Measurements from ENCODE around the gene ZNRF3. TPM values are rescaled to one million over a fixed set of nuclear protein-coding genes. Genes with fewer than 3 reads are reported as not detected.

ZNRF3 gene
- polyA plus RNA-seq, 3 donors = 29.0 to 33.6 (median 29.6) TPM

DNA sequence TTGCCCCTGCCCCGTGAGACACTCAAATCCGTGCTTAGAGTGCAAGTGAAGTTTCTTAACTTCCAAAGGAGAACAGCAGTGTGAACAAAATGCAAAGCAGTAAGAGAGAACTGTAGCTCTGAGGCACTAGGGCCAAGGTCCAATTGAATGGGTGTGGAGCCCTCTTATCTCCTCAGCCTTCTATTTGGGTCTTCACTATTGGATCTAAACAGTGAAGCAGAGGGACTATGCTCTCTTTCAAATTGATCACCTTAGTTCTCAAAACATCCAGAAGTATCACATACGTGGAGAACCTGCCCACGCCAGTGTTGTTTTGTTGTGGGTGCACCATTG, 128.7 kb downstream of the ZNRF3 start:
- DNase-seq (ENCODE audit: extremely low read depth in 1 of 11, low read depth in 9 of 11, low spot score in 4 of 11) = no peak

DNA sequence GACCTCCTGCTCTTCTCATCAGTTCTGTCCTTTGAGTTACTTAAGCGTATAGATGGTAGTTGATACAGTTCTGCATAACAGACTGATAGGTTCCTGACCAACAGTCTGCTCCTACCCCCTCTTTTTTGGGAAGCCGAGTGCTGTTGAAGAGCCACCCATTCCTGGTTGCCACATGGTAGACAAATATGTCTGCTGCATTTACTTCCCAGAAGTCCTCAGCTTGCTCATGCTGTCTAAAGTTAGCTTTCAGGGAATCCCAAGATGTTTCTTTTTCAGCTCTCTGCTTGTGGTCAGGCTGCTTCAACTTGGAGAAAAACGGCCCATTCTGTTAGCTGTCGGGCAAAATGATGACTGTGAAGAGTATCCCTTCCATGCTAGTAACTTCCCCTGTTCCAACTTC, 129.6 kb downstream of the ZNRF3 start:
- DNase-seq (ENCODE audit: extremely low read depth in 1 of 11, low read depth in 9 of 11, low spot score in 4 of 11) = no peak

DNA sequence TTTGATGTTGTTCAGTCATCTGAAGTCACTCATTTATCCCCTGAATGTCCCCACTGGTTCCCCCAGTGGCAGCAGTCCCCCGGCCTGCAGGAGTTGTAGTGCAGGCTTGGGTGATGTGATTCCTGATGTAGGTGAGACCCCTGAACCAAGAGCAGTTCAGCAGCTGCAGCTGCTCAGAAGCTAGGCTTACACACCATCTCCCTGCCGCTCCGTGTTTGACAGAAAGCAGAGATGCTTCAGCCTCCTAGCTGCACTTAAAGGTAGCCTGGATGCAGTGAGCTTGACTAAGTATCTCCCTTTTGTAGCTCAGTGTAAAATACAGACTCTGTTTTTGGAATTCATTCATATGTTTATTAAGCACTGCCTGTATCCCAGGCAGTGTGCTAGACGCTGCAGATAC, 130.9 kb downstream of the ZNRF3 start:
- no peak for DNase-seq (ENCODE audit: extremely low read depth in 1 of 11, low read depth in 9 of 11, low spot score in 4 of 11)

DNA sequence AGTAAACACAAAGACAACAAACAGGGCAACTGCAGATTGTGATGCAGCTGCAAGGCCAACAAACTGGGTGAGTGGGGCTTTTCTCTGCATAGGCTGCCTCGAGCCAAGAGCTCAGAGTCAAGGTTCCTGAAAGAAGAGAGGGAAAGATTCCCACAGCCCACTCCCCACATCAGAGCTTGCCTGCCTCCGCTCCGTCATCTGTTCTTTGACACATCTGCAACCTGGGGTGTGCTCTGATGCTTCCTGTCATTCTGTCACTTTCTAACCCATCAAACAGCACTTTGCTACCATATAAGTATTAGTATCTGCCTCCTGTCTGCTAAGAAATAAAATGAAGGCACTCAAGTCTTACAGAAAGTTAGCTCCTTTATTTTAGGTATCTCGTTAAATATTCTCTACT, 131.4 kb downstream of the ZNRF3 start:
- DNase-seq (ENCODE audit: extremely low read depth in 1 of 11, low read depth in 9 of 11, low spot score in 4 of 11) = no peak

DNA sequence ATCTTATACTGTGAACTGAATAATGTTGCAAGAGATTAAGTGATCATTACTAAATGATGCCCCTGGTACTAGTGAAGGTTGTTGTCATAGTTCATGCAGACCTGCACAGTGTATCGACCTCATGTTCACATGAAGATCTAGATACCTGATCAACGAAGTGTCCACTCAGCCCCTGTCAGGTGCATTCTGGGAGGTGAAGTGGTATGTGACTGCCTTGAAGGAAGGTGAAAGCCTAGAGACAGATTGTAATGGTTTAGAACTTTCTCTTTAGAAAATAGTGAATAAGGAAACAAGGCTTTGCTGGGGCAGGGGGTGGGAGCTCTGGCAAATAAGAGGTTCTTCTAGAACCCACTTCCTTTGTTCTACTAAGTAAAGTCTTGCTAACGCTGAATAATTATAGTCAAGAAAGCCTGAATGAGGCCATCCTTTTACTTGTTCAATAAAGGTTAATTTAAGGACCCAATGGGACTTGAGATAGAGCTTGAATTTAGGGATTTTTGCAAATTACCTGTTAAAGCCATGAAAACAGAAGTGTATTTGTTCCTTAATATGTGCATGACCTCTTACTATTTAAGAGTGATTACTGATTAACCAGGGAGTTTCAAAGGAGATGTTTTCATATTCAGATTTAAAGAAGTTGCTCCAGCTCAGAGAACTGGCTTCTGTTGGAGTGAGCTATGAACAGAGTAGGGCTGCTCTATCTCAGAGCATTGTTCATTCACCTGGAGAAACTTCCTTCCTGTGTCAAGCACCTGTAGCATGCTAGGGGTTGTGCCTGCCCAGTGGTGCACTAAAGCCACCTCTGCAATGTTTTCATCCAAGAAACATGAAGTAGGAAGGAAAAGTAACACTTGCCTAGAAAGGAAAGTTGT, 132.9 kb downstream of the ZNRF3 start:
- no peak for DNase-seq (ENCODE audit: extremely low read depth in 1 of 11, low read depth in 9 of 11, low spot score in 4 of 11)

DNA sequence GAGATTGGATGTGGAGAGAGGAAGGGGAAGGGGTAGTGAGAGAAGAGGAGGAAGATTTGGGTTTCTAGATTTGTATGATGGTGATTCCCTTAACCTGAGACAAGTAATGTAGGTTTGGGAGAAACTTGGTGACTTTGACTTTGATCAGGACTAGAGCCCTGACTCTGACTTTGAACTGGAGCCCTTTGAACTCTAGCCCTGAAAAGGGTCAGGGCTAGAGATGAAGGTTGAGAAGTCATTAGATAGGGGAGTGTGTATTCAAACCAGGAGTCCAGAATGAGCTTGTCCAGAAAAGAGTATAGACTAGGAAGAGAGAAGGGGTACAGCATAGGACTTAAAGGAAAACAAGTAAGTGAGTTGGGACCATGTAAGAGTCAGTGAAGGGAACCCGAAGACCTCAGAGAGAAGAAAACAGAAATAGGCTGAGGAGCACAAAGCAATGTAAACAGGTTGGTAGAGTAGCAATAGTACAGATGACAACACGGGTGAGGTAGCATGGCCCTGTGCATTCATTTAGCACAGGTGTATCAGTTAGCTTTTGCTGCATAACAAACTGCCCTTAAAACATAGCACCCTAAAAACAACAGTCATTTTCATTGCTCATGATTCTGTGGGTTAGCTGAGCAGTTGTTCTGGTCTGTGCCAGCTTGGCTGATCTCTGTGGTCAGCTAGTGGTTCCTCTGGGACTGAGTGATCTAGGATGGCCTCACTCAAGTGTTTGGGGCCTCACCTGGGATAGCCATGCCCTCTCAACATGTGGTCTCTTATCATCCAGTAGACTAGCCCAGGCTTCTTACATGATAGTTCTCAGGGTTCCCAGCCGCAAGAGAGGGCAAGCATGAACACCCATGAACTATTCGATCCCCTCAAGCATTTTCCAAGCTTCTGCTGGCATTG, 135.2 kb downstream of the ZNRF3 start:
- no peak for DNase-seq (ENCODE audit: extremely low read depth in 1 of 11, low read depth in 9 of 11, low spot score in 4 of 11)

DNA sequence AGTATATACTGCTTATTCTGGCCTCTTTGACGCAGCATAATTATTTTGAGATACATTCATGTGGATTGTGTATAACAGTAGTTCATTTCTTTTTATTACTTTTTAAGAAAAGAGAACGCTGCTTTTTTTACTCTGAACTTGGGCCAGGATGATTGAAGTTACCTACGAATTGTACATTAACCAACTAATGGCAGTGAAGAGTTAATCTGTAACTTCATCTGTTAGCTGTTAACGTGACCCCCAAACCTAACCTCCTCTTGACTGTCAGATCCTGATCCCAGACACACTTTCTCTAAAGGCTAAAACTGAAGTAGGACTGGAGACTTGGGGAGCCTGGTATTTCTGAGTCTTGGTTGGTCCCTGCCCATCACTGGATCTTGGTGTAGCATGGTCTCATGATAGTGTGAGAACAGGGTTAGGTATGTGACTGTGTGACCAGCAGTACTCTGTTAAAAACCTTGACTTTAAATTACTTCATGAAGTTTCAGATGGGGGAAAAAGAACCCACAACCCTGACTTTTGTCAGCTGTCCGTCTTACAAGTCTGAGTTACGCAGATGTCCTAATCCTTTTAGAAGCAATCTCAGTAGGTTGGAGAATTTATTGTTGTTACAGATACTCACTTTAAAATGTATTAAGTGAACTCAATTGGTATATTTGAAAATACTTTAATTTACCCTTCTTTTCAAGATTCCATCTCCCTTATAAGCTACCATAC, 138.9 kb downstream of the ZNRF3 start:
- peak in 2 of 11 donors; percentile 63 to 71 for DNase-seq (ENCODE audit: extremely low read depth in 1 of 11, low read depth in 9 of 11, low spot score in 4 of 11)

DNA sequence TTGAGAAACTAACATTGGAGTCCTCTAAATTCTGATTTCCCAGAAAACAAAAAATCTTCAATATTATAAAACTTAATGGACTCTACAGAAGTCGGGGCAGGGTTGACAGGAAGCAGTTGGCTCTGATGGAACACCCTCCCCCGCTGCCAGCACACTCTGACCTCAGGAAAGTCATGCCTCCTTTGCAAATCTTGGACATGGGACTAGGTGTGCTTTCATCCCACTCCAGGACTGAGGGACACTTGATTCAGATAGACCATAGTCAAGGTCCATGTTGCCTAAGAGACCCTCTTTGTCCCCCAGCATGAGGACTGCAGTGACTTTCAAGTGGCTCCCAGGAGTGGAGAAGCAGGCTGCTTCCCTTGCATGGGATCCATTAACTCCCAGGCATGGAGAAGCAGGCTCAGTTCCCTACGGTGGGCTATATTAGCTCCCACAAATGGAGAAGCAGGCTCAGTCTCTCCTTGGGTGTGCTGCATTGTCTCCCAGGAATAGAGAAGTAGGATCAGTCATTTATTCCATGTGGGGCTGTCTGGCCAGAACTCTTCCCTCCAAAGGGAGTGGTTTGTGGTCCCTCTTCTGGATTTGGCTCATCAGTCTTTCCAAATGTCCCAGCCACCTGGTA, 139.9 kb downstream of the ZNRF3 start:
- no peak for DNase-seq (ENCODE audit: extremely low read depth in 1 of 11, low read depth in 9 of 11, low spot score in 4 of 11)

DNA sequence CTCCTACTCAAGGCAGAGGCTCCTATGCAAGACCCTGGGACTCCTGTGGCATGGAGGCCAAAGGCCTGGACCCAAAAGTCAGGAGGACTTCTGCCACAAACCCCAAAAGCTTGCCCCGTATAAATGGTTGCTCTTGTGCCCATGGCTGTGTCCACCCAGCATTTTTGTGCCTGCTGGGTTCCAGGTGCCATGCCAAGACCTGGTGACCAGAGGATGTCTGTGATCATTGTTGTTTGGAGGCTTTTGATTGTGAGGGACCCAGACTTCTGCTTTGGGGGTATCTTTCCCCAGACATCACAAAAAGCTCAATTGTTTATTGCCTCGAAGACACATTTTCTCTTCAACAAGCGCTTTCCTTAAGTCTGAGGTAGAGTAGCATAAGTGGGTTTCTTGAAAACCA, 143.2 kb downstream of the ZNRF3 start:
- DNase-seq (ENCODE audit: extremely low read depth in 1 of 11, low read depth in 9 of 11, low spot score in 4 of 11) = no peak

DNA sequence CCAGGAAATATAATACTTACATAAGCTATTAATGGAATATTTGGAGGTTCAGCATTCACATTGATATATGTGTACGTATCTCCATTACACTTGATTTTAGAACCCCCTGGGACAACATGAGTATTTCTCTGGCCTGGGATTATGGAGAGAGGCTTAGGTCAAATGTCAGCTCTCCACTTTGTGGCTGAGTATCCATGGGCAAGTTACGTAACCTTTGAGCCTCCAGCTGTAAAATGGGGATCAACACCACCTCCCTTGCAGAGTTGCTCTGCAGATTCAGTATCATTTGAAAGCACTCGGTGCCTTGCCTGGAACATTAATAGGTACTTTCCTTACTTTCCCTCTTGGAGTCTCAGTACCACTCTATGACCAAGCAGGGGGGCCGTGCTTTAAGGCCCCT, 145.1 kb downstream of the ZNRF3 start:
- no peak for DNase-seq (ENCODE audit: extremely low read depth in 1 of 11, low read depth in 9 of 11, low spot score in 4 of 11)

DNA sequence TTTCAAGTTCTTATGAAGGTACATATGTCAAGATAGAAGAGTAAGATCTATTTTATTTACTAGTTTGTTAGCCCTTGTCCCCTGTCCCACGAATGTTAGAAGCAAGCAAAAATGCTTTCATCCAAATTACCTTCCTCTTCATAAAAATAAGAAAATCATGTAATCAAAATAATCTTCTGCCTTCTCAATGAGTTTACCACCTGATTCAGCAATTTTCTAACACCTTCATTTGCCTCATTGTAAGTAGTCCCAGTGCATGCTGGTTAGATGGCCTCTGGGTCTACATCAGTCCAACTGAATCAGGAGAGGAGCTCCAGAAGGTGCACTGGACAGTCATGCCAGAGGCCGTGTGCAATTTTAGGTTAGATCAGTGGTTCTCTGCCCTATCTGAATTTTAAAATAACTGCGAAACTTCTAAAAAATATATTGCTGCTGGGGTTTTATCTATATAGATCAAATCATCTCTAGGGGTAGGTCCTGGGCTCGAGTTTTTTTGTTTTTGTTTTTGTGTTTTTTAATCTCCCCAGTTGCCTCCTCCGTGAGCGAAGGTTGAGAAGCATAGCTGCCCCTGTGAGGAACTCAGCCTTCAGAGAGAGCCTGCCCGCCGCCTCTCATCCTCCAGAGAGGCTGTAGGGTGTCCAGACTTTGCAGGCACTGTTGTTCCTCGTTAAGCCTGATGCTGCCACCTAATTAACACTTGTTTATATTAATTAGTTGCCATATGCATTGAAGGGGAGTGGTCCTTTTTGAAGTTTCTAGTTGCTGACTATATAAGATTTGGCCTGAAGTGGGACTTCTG, 146.0 kb downstream of the ZNRF3 start:
- DNase-seq (ENCODE audit: extremely low read depth in 1 of 11, low read depth in 9 of 11, low spot score in 4 of 11) = no peak

DNA sequence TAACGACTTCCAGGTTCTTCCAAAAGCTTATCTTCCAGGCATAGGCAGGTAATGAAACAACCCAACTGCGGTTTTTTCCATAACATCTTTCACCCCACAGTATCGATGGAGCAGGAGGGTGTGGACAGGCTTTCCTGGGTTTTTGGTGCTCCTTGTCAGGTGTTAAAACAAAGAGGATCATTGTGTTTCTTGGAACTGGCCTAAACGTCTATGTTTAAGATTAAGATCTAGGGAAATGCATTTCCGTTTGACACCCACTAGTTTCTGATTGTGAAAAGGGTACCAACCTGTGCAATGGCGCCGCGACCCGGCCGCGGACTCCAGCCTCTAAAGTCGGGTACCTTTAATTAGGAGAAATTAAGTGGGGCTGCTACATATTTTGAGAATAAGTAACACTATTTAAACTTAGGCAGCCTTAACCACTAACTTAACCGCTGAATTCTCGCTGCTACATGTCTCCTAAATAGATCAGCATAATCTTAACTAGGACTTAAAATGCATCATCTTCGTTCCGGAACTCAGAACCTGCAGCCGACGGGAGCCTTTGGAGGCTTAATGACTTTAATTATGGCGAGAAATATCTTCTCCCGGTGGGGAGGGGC, 146.7 kb downstream of the ZNRF3 start:
- DNase-seq (ENCODE audit: extremely low read depth in 1 of 11, low read depth in 9 of 11, low spot score in 4 of 11) = no peak

DNA sequence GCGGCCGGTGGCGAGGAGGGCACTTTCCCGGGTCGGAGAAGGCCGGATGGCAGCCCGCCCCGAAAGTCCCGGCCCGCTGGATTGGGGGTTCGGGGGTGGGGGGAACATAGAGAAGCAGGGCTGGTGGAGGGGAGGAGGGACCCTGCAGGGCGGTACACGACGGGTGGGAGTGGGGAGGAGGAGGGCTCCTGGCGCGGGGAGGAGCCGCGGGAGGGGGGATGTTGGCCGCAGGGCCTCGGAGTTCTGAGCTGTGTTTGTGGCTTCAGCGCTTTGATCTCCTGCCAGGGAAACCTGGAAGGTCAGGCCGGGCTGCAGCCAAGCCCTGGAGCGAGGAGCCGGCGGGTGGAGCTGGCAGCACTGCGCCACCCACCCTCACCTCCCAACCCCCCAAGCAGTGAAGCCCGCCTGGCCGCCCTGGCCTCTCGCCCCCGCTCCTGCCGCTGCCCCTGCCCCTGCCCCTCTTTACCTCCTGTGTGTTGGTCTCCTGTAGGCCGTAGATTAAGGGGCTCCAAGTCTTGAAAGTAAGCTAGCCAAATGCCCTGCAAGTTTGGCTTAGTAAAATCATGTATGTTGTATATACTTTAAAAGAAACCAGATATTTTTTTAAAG, 147.3 kb downstream of the ZNRF3 start:
- DNase-seq (ENCODE audit: extremely low read depth in 1 of 11, low read depth in 9 of 11, low spot score in 4 of 11) = peak in 10 of 11 donors; percentile 75 to 90 (median 84)

DNA sequence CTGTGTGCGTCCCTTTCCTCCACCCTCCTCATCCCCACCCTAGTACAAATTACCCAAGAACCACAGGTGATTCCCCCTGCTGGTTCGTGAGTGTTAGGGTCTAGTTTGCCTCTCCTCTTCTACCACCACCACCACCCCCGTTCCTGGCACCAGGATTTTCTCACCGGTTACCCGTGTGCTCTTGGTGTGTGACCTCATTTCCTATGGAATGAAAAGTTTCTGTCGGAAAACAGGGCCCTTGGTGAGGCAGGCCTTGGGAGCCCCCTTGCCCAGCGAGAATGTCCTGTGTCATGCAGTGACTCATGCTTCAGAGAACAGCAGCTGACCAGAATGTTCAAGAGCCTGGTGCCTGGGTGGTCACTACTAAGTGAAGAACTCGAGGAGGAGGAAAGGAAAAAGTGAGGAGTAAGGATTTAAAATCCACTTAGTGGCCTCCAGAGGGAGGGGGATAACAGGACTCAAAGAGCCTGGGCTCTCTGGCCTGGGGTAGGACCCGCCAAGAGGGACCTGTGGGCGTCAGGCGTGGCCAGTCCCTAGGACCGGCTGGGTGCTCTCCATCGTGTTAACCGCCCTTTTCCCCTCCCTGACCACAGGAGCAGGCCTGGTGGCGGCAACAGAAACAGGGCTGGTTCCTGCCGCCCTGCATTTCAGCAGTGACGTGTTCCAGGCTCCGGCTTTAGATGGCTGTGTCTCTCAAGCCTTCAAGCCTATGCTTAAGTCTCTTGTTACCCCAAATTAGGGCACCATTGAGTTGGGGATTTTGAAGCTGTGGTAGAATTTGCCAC, 148.0 kb downstream of the ZNRF3 start:
- peak in 6 of 11 donors; percentile 52 to 82 (median 73) for DNase-seq (ENCODE audit: extremely low read depth in 1 of 11, low read depth in 9 of 11, low spot score in 4 of 11)

DNA sequence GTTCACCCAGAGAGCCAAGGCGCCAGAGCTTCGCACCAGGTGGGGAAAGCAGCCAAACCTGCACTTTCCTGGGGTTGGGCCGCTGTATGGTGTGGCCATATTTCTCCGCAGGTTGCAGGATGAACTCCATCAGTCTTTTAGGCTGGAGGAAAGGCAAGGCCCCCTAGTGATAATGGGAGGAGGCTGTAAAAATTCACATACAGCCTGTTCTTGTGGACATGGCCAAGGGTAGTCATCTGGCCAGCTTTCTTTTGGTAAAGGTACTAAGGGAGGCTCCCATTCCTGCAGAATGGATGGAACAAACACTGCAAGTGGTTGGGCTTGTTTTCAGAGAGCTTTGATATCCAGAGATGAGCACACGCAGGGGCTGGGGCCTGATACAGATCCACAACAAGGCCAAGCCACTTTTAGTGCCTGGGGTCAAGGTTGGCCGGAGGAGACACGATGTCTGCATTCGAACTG, 148.7 kb downstream of the ZNRF3 start:
- DNase-seq (ENCODE audit: extremely low read depth in 1 of 11, low read depth in 9 of 11, low spot score in 4 of 11) = no peak

DNA sequence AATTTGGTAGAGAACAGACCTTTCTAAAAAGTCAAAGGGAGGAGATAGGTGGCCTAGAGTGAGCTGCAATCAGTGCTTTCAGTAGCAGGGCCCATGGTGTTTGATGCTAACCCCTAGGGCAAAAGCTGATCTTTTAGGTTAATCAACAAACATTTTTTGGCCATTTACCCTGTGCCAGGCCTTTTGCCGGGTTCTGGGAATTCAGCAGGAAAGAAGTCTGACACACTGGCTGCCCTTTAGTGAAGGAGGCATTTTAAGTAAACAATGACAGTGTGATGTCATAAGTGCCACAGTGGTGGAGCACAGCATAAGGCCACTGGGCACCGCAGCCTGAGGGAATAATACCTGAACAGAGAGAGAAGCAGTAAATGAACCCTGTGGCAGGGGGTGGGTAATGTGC, 149.2 kb downstream of the ZNRF3 start:
- no peak for DNase-seq (ENCODE audit: extremely low read depth in 1 of 11, low read depth in 9 of 11, low spot score in 4 of 11)
